Heart left ventricle (tissue), 13 donors: Measurements from ENCODE around the gene CPEB1.
A peak's percentile ranks its signal among the peaks of the same experiment; 100 is the strongest.
"Not testable (repeated sequence)": the region's sequence is repeated elsewhere in the genome, so short reads cannot be mapped to it uniquely, and the experiment has no call there.

ENCODE experiments used
- CTCF ChIP-seq, 12 donors: fragments of 200-600 bp; sonication (generic) in 4 of 12; IDR thresholded peaks; one replicate each; pipeline versions ENCODE4 v1.5.0 to v1.8.0; 2018 to 2022; ENCODE audit warnings: antibody characterized with exemption in 12 of 12, mild to moderate bottlenecking in 5 of 12
- POLR2A ChIP-seq, 2 donors: fragments of 450-650 bp; IDR thresholded peaks; one replicate each; pipeline ENCODE4 v1.6.1; 2017; ENCODE audit warnings: antibody characterized with exemption in 2 of 2, mild to moderate bottlenecking in 2 of 2, moderate library complexity in 2 of 2
- donor health status: ischemic (EF 13 %, LVEDD 7.1; RV severe dilation, severe dysfunction).
- donor health status: DM: no; HTN: yes; CAD: no.
- donor health status: DM: no; HTN: no; CAD: no.
- donor health status: ischemic (EF 25% LVEDD 6.9; RV normal size, moderate dysfunction).
- donor health status: ischemic (EF 25% LVEDD 5.7; RV mildly dilated, moderate dysfunction).
- donor health status: ischemic (EF 35%, LVEDD 5.7; RV mildly dilated, moderate dysfunction).
- donor health status: nonischemic (EF 11% LVEDD 7.7; RV severe dilation, severe dysfunction).
- donor health status: DM: yes; HTN: yes; CAD: no.
- donor health status: PGD.
- donor health status: ischemic (EF 29% LVEDD 5.4; RV normal size, mild dysfunction).
- donor health status: nonischemic (EF 23%, LVEDD 6.1; RV moderate dilation, normal function).

- peak in 4 of 12 donors; percentile 30 to 40 (median 36) for TF ChIP-seq CTCF (IDR thresholded peaks at IDR 0.05)
- not testable (repeated sequence) for TF ChIP-seq POLR2A (IDR thresholded peaks at IDR 0.05)
Measured at GRCh38 chr15:82502700-82503339, 144.3 kb downstream of the CPEB1 start.
